DOHH2 (cell line): ENCODE data around the gene GPC6.

ENCODE experiments used
- H3F3A ChIP-seq: fragments of 200-600 bp; sonication (generic), shearing (Covaris generic); 2 replicates; pipeline ENCODE4 v1.6.0; 2016; ENCODE audit warnings: antibody characterized with exemption, mild to moderate bottlenecking; ENCODE audit not compliant: control insufficient read depth, insufficient read depth
- H3K27ac ChIP-seq: fragments of 200-600 bp; sonication (generic); 2 replicates; pipeline ENCODE4 v1.5.1; 2014; ENCODE audit warnings: low read depth, mild to moderate bottlenecking, low read length, moderate library complexity
- H3K27me3 ChIP-seq: fragments of 200-600 bp; sonication (generic); 2 replicates; pipeline ENCODE4 v1.6.1; 2014; ENCODE audit warnings: mild to moderate bottlenecking, low read length, mixed read lengths; ENCODE audit not compliant: control insufficient read depth
- H3K36me3 ChIP-seq: fragments of 200-600 bp; sonication (generic); 2 replicates; pipeline ENCODE4 v1.6.1; 2014; ENCODE audit warnings: mild to moderate bottlenecking, low read length, moderate library complexity, mixed read lengths; ENCODE audit not compliant: control insufficient read depth
- H3K4me1 ChIP-seq: fragments of 200-600 bp; sonication (generic); 2 replicates; pipeline ENCODE4 v1.6.1; 2014; ENCODE audit warnings: mild to moderate bottlenecking, low read length, mixed read lengths; ENCODE audit not compliant: control insufficient read depth
- H3K4me2 ChIP-seq: fragments of 200-600 bp; sonication (generic); 2 replicates; pipeline ENCODE4 v1.6.0; 2014; ENCODE audit warnings: mild to moderate bottlenecking, low read length, moderate library complexity
- H3K4me3 ChIP-seq: fragments of 200-600 bp; sonication (generic); 2 replicates; pipeline ENCODE4 v1.5.1; 2014; ENCODE audit warnings: mild to moderate bottlenecking, low read length, mixed read lengths
- H3K79me2 ChIP-seq: fragments of 200-600 bp; sonication (generic); 2 replicates; pipeline ENCODE4 v1.6.1; 2014; ENCODE audit warnings: mild to moderate bottlenecking, low read length, mixed read lengths; ENCODE audit not compliant: control insufficient read depth
- H3K9me2 ChIP-seq: fragments of 200-600 bp; sonication (generic); replicated peaks from 2 replicates; pipeline ENCODE4 v1.6.1; 2014; ENCODE audit warnings: mild to moderate bottlenecking, low read length, mixed read lengths; ENCODE audit not compliant: control insufficient read depth
- H3K9me3 ChIP-seq: fragments of 200-600 bp; sonication (generic); 2 replicates; pipeline ENCODE4 v1.6.1; 2014; ENCODE audit warnings: antibody characterized with exemption, low read length, mixed read lengths; ENCODE audit not compliant: control insufficient read depth, insufficient read depth
- H4K20me1 ChIP-seq: fragments of 200-600 bp; sonication (generic); 2 replicates; pipeline ENCODE4 v1.6.0; 2014; ENCODE audit warnings: low read depth, mild to moderate bottlenecking, antibody characterized with exemption, low read length, moderate library complexity; ENCODE audit not compliant: control insufficient read depth, insufficient read depth
- EZH2phosphoT487 ChIP-seq: fragments of 200-600 bp; sonication (generic); IDR thresholded peaks from 2 replicates; pipeline ENCODE4 v1.6.1; 2017; ENCODE audit warnings: borderline replicate concordance, mild to moderate bottlenecking, antibody characterized with exemption, low read length, moderate library complexity, mixed read lengths
- TF ChIP-seq, protein P1 (sequence below): fragments of 200-600 bp; sonication (generic); IDR thresholded peaks from one replicate; pipeline ENCODE4 v1.5.1; 2014; ENCODE audit warnings: antibody characterized with exemption, mild to moderate bottlenecking, low read depth, low read length; ENCODE audit not compliant: poor library complexity, severe bottlenecking

GPC6 gene

DNA sequence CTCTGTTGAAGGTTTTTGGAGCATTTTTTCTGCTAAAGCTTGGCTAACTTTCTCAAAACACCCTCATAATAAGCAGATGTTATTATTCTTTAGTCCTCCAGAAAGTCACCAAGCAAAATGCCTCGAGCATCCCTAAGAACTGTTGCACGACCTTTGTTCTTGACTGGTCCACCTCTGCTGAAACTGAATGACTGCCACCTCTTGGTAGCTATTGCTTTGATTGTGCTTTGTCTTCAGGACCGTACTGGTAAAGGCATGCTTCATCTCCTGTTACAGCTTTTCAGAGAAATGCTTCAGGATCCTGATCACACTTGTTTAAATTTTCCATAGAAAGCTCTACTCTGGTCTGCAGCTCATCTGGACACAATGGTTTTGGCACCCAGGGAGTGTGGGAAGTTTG is 998.1 kb downstream of the GPC6 start:
- TF ChIP-seq, protein P1, sequence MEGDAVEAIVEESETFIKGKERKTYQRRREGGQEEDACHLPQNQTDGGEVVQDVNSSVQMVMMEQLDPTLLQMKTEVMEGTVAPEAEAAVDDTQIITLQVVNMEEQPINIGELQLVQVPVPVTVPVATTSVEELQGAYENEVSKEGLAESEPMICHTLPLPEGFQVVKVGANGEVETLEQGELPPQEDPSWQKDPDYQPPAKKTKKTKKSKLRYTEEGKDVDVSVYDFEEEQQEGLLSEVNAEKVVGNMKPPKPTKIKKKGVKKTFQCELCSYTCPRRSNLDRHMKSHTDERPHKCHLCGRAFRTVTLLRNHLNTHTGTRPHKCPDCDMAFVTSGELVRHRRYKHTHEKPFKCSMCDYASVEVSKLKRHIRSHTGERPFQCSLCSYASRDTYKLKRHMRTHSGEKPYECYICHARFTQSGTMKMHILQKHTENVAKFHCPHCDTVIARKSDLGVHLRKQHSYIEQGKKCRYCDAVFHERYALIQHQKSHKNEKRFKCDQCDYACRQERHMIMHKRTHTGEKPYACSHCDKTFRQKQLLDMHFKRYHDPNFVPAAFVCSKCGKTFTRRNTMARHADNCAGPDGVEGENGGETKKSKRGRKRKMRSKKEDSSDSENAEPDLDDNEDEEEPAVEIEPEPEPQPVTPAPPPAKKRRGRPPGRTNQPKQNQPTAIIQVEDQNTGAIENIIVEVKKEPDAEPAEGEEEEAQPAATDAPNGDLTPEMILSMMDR: no peak
- no peak for TF ChIP-seq EZH2phosphoT487
- no peak overlapping the region for H3K4me3 ChIP-seq
- H3F3A ChIP-seq: no peaks in the 10 kb centered on the region
- no peak overlapping the region for H3K27ac ChIP-seq
- H3K9me3 ChIP-seq: no peaks in the 10 kb centered on the region
- no peaks in the 10 kb centered on the region for H3K27me3 ChIP-seq
- no peaks in the 10 kb centered on the region for H3K36me3 ChIP-seq
- H3K4me2 ChIP-seq: no peak overlapping the region
- H4K20me1 ChIP-seq: no peaks in the 10 kb centered on the region
- no peaks in the 10 kb centered on the region for H3K4me1 ChIP-seq
- H3K79me2 ChIP-seq: no peaks in the 10 kb centered on the region
- no peaks in the 10 kb centered on the region for H3K9me2 ChIP-seq

GRCh38 chr13:94227255-94227879 is 1000.8 kb downstream of the GPC6 start:
- Histone ChIP-seq H3K4me3 (no peak overlapping the region), H4K20me1 (no peaks in the 10 kb centered on the region), H3K9me2 (no peaks in the 10 kb centered on the region), H3K27ac (no peak overlapping the region), H3K79me2 (no peaks in the 10 kb centered on the region), H3F3A (no peaks in the 10 kb centered on the region), H3K4me2 (no peak overlapping the region), H3K9me3 (no peaks in the 10 kb centered on the region), H3K27me3 (no peaks in the 10 kb centered on the region), H3K4me1 (no peaks in the 10 kb centered on the region), H3K36me3 (no peaks in the 10 kb centered on the region)
- no peak for TF ChIP-seq EZH2phosphoT487
- TF ChIP-seq, protein P1: no peak

DNA sequence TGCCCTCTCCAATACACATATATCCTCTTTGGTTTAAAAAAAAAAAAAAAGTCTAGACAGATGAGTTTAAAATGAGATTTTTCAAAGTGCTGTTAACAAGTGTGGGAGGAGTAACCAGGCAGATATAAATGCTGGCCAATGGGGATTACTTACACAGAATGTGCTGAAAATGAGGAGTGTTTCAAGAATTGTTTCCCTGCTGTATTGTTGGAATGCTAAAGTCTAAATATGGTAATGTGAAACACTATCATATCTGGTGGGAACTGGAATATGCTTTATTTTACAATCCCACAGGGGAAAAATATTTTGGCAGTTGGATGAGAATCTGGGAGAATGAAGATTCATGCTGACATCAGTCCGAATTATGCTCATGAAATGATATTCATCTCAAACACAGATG is 1002.2 kb downstream of the GPC6 start:
- H3K9me2 ChIP-seq: no peaks in the 10 kb centered on the region
- H3F3A ChIP-seq: no peaks in the 10 kb centered on the region
- H4K20me1 ChIP-seq: no peaks in the 10 kb centered on the region
- no peaks in the 10 kb centered on the region for H3K9me3 ChIP-seq
- no peak overlapping the region for H3K4me2 ChIP-seq
- H3K27me3 ChIP-seq: no peaks in the 10 kb centered on the region
- no peaks in the 10 kb centered on the region for H3K4me1 ChIP-seq
- no peak for TF ChIP-seq EZH2phosphoT487
- TF ChIP-seq, protein P1: no peak
- no peak overlapping the region for H3K4me3 ChIP-seq
- no peak overlapping the region for H3K27ac ChIP-seq
- no peaks in the 10 kb centered on the region for H3K79me2 ChIP-seq
- H3K36me3 ChIP-seq: no peaks in the 10 kb centered on the region
